ENCODE measurements around the gene DNAJB11.

GRCh38 chr3:186588632-186589031 is 18.1 kb downstream of the DNAJB11 start:
- TF ChIP-seq CTCF (conservative IDR thresholded peaks at IDR 0.05 in 1 of 2, IDR thresholded peaks at IDR 0.05 in 1 of 2; ENCODE audit: extremely low read depth in 1 of 2, insufficient read depth in 1 of 2, low read depth in 1 of 2, low read length in 2 of 2): no peak
- TF ChIP-seq EZH2 (IDR thresholded peaks at IDR 0.05; ENCODE audit: borderline replicate concordance, low read length): no peak
